Lower leg skin (tissue), 4 donors: ENCODE results near the gene TMEM14C. TPM values are rescaled to one million over a fixed set of nuclear protein-coding genes. Genes with fewer than 3 reads are reported as not detected.
A peak's percentile ranks its signal among the peaks of the same experiment; 100 is the strongest.
"Not testable (repeated sequence)": the region's sequence is repeated elsewhere in the genome, so short reads cannot be mapped to it uniquely, and the experiment has no call there.

Experiments
- DNase-seq, 2 donors: peaks; one replicate each; pipeline ENCODE4 v3.0.0-alpha.2; 2019; ENCODE audit warnings: low spot score in 2 of 2
- H3K4me3 ChIP-seq: fragments of 200-600 bp; sonication (generic); 2 replicates; pipeline ENCODE4 v1.5.1; 2017; ENCODE audit warnings: mild to moderate bottlenecking, low read depth; ENCODE audit not compliant: poor library complexity, severe bottlenecking
- CTCF ChIP-seq, 3 donors: fragments of 450-650 bp; IDR thresholded peaks; one replicate each; pipeline ENCODE4 v1.5.1; 2016; ENCODE audit warnings: antibody characterized with exemption in 3 of 3, mild to moderate bottlenecking in 3 of 3, moderate library complexity in 2 of 3
- POLR2A ChIP-seq, 2 donors: fragments of 450-650 bp; IDR thresholded peaks; one replicate each; pipeline ENCODE4 v1.6.1; 2016 to 2017; ENCODE audit warnings: antibody characterized with exemption in 2 of 2, mild to moderate bottlenecking in 1 of 2, moderate library complexity in 1 of 2
- WGBS, 2 donors: methylation state at CpG; one replicate each; pipeline ENCODE4 v1.1.5; 2018; 5-methylcytosine and 5-hydroxymethylcytosine counted together
- intact Hi-C: fragments of 100-400 bp; cut with DNase I; formaldehyde crosslinking; loops from one replicate; pipeline ENCODE4 v1.15.0; 2023; ENCODE audit warnings: low total_unique reads
- total RNA-seq, 4 donors: library from RNA; depleted of rRNA; stranded (reverse); fragments of >200 nt; gene quantifications; one replicate each; pipeline ENCODE4 v1.1.0, GENCODE V29; 2016

TMEM14C gene
- total RNA-seq, 4 donors from 2014 or later, result 69.5 to 99.6 (median 85.0) TPM

- intact Hi-C loops, result no loop called here
- 36 to 54% methylated on average over 2 of the region's 2 CpGs for WGBS, 2 donors
- no peak for DNase-seq
These were observed 13.9 kb downstream of the TMEM14C start for GRCh38 chr6:10736731-10737130.

GRCh38 chr6:10740061-10740460 is 17.2 kb downstream of the TMEM14C start:
- no peak overlapping the region for H3K4me3 ChIP-seq
- intact Hi-C loops, result no loop called here
- TF ChIP-seq CTCF (IDR thresholded peaks at IDR 0.05) (no peak), POLR2A (IDR thresholded peaks at IDR 0.05) (no peak)
- no peak for DNase-seq

More at GRCh38 chr6:10736731-10737130, 13.9 kb downstream of the TMEM14C start:
- H3K4me3 ChIP-seq, result no peak overlapping the region
- no peak for TF ChIP-seq POLR2A (IDR thresholded peaks at IDR 0.05)
- TF ChIP-seq CTCF (IDR thresholded peaks at IDR 0.05), result no peak

GRCh38 chr6:10741643-10742042 is 18.8 kb downstream of the TMEM14C start:
- intact Hi-C loops, result not testable (repeated sequence)

GRCh38 chr6:10742251-10742650 is 19.4 kb downstream of the TMEM14C start:
- intact Hi-C loops, result no loop called here
- WGBS, 2 donors, result 96 to 99% methylated on average over 12 of the region's 12 CpGs
- H3K4me3 ChIP-seq, result no peak overlapping the region
- no peak for DNase-seq
- TF ChIP-seq POLR2A (IDR thresholded peaks at IDR 0.05) (no peak), CTCF (IDR thresholded peaks at IDR 0.05) (no peak)

More at GRCh38 chr6:10741643-10742042, 18.8 kb downstream of the TMEM14C start:
- 81 to 91% methylated on average over 4 of the region's 4 CpGs for WGBS, 2 donors
- DNase-seq, result peak in 1 of 2 donors; percentile 12
- H3K4me3 ChIP-seq, result not testable (repeated sequence)

GRCh38 chr6:10743515-10743914 is 20.6 kb downstream of the TMEM14C start:
- no peak for DNase-seq
- WGBS, 2 donors, result 81 to 87% methylated on average over 6 of the region's 6 CpGs
- TF ChIP-seq POLR2A (IDR thresholded peaks at IDR 0.05) (no peak), CTCF (IDR thresholded peaks at IDR 0.05) (no peak)
- intact Hi-C loops, result no loop called here
- no peak overlapping the region for H3K4me3 ChIP-seq

- 84 to 88% methylated on average over 5 of the region's 5 CpGs for WGBS, 2 donors
- H3K4me3 ChIP-seq, result no peak overlapping the region
- DNase-seq, result peak in 1 of 2 donors; percentile 23
- intact Hi-C loops, result no loop called here
- TF ChIP-seq POLR2A (IDR thresholded peaks at IDR 0.05) (no peak), CTCF (IDR thresholded peaks at IDR 0.05) (no peak)
These were observed 22.2 kb downstream of the TMEM14C start for GRCh38 chr6:10745116-10745515.
